HL-60 (cell line): ENCODE data around the gene MORN2.

Experiments used
- DNase-seq, 2 experiments: peaks; one replicate each; pipeline ENCODE4 v3.0.0-alpha.2; 2010 to 2020; ENCODE audit warnings: low read depth in 1 of 2, low spot score in 1 of 2
- H3K27ac ChIP-seq: fragments of 250-450 bp; sonication (Bioruptor Pico); replicated peaks from 2 replicates; pipeline ENCODE4 v1.5.1; 2020; ENCODE audit warnings: mild to moderate bottlenecking, moderate library complexity
- H3K27me3 ChIP-seq: fragments of 250-450 bp; sonication (Bioruptor Pico); 2 replicates; pipeline ENCODE4 v1.5.1; 2021; ENCODE audit warnings: mild to moderate bottlenecking, moderate library complexity; ENCODE audit not compliant: insufficient read depth, poor library complexity, severe bottlenecking
- H3K4me3 ChIP-seq: replicated peaks from 2 replicates; pipeline ENCODE4 v1.5.1; 2011; ENCODE audit warnings: mild to moderate bottlenecking, control low read depth, low read length; ENCODE audit not compliant: insufficient read depth
- CTCF ChIP-seq: IDR thresholded peaks from one replicate; pipeline ENCODE4 v1.5.1; 2011; ENCODE audit warnings: low read length, control low read depth, inconsistent platforms; ENCODE audit not compliant: insufficient read depth
- GABPA ChIP-seq: IDR thresholded peaks from 2 replicates; pipeline ENCODE4 v1.6.1; 2012; ENCODE audit warnings: low read depth
- POLR2AphosphoS5 ChIP-seq: IDR thresholded peaks from 2 replicates; pipeline ENCODE4 v1.6.1; 2012; ENCODE audit warnings: low read depth
- REST ChIP-seq: IDR thresholded peaks from 2 replicates; pipeline ENCODE4 v1.6.1; 2012; ENCODE audit warnings: low read depth; ENCODE audit not compliant: insufficient replicate concordance
- SPI1 ChIP-seq: IDR thresholded peaks from 2 replicates; pipeline ENCODE4 v1.6.1; 2012; ENCODE audit warnings: low read depth, mild to moderate bottlenecking, borderline replicate concordance

MORN2 gene

GRCh38 chr2:38925982-38926381 is 50.2 kb downstream of the MORN2 start:
- H3K4me3 ChIP-seq = no peak overlapping the region
- TF ChIP-seq POLR2AphosphoS5 = no peak
- no peak for TF ChIP-seq SPI1
- no peak overlapping the region for H3K27ac ChIP-seq
- no peaks in the 10 kb centered on the region for H3K27me3 ChIP-seq
- DNase-seq = no peak

GRCh38 chr2:38930600-38930999 is 54.8 kb downstream of the MORN2 start:
- Histone ChIP-seq H3K27me3 (no peaks in the 10 kb centered on the region), H3K4me3 (no peak overlapping the region), H3K27ac (no peak overlapping the region)
- DNase-seq = no peak
- TF ChIP-seq GABPA (no peak), SPI1 (no peak), CTCF (no peak), REST (no peak), POLR2AphosphoS5 (no peak)
